Left kidney (tissue), 8 donors: Measurements from ENCODE around the gene DUXB. TPM values are rescaled to one million over a fixed set of nuclear protein-coding genes. Genes with fewer than 3 reads are reported as not detected.

Experiments
- DNase-seq: peaks from one replicate; pipeline ENCODE4 v3.0.0-alpha.2; 2013
- long read RNA-seq, 8 donors: transcript quantifications; one replicate each; lab custom pipeline, GENCODE V29; 2026
- polyA plus RNA-seq: library from polyadenylated mRNA; unstranded; fragments of 120-200 nt; gene quantifications from one replicate; pipeline ENCODE4 v1.2.1, GENCODE V29; 2013; ENCODE audit not compliant: insufficient read length

DUXB gene
- polyA plus RNA-seq, result 0.13 TPM
- long read RNA-seq, donor 1, result 0 reads
- long read RNA-seq, donor 2, result 0 reads
- long read RNA-seq, donor 3, result 0 reads
- long read RNA-seq, donor 4, result 0 reads
- long read RNA-seq, donor 5, result 0 reads
- long read RNA-seq, donor 6, result 0 reads
- long read RNA-seq, donor 7, result 0 reads
- long read RNA-seq, donor 8, result 0 reads

GRCh38 chr16:75701361-75701760 is at the start of gene DUXB:
Gene DUXB, minus strand, starts transcription at chr16:75701461. Its CDS starts 43 bp downstream, at chr16:75701418.
- DNase-seq, result no peak

- DNase-seq, result no peak
These were observed 49.3 kb upstream of the DUXB start for GRCh38 chr16:75750528-75750927.

GRCh38 chr16:75746359-75746758 is 45.1 kb upstream of the DUXB start:
- DNase-seq, result no peak

- no peak for DNase-seq
These were observed 44.6 kb upstream of the DUXB start for GRCh38 chr16:75745823-75746222.

- DNase-seq, result no peak
These were observed 44.0 kb upstream of the DUXB start for GRCh38 chr16:75745242-75745641.

- DNase-seq, result no peak
These were observed 41.3 kb upstream of the DUXB start for GRCh38 chr16:75742424-75743047.

GRCh38 chr16:75733305-75734211 is 32.3 kb upstream of the DUXB start:
- peak; percentile 53 for DNase-seq

- DNase-seq, result no peak
These were observed 31.6 kb upstream of the DUXB start for GRCh38 chr16:75732871-75733270.

GRCh38 chr16:75727221-75727620 is 26.0 kb upstream of the DUXB start:
- no peak for DNase-seq

GRCh38 chr16:75726390-75726789 is 25.1 kb upstream of the DUXB start, which contains the start of gene CPHXL:
Gene CPHXL, minus strand, starts transcription at chr16:75726490. Its CDS starts 48 bp downstream, at chr16:75726442.
- DNase-seq, result no peak

GRCh38 chr16:75718452-75718851 is 17.2 kb upstream of the DUXB start:
- no peak for DNase-seq

- DNase-seq, result no peak
These were observed 13.4 kb upstream of the DUXB start for GRCh38 chr16:75714661-75715060.

GRCh38 chr16:75710344-75710743 is 9.1 kb upstream of the DUXB start:
- no peak for DNase-seq

GRCh38 chr16:75703306-75703705 is 2.0 kb upstream of the DUXB start:
- no peak for DNase-seq

- DNase-seq, result no peak
These were observed 981 bp upstream of the DUXB start for GRCh38 chr16:75702242-75702641.

GRCh38 chr16:75697571-75697970 is 3.7 kb downstream of the DUXB start:
- no peak for DNase-seq

- no peak for DNase-seq
These were observed 5.6 kb downstream of the DUXB start for GRCh38 chr16:75695708-75696107.

GRCh38 chr16:75687361-75687760 is 13.9 kb downstream of the DUXB start:
- no peak for DNase-seq

- no peak for DNase-seq
These were observed 19.0 kb downstream of the DUXB start for GRCh38 chr16:75682308-75682707.

- no peak for DNase-seq
These were observed 21.9 kb downstream of the DUXB start for GRCh38 chr16:75679366-75679765.

GRCh38 chr16:75676909-75677308 is 24.4 kb downstream of the DUXB start, which contains the start of gene CPHXL2:
Gene CPHXL2, minus strand, starts transcription at chr16:75677009. Its CDS starts 10 bp downstream, at chr16:75676999.
- DNase-seq, result no peak

- no peak for DNase-seq
These were observed 33.8 kb downstream of the DUXB start for GRCh38 chr16:75667503-75667902.

- no peak for DNase-seq
These were observed 40.4 kb downstream of the DUXB start for GRCh38 chr16:75660726-75661302.
